NCI-H1417 (cell line): Measurements from ENCODE around the gene IWS1.
A peak's percentile ranks its signal among the peaks of the same experiment; 100 is the strongest.
"Not testable (repeated sequence)": the region's sequence is repeated elsewhere in the genome, so short reads cannot be mapped to it uniquely, and the experiment has no call there.

Experiments used
- DNase-seq, 3 experiments: peaks; one replicate each; lab custom pipeline; 2025; lab: John Stamatoyannopoulos, UW

IWS1 gene

GRCh38 chr2:127526132-127527000 lies at the start of gene IWS1:
Gene IWS1, minus strand, starts transcription at chr2:127526489. Its CDS starts 281 bp downstream, at chr2:127526208.
- DNase-seq = peak; percentile 89 to 99 (median 98)

- no peak for DNase-seq
Observed at GRCh38 chr2:127575941-127576432, 49.7 kb upstream of the IWS1 start.

- DNase-seq = no peak
Observed at GRCh38 chr2:127575185-127575765, 49.0 kb upstream of the IWS1 start.

DNA sequence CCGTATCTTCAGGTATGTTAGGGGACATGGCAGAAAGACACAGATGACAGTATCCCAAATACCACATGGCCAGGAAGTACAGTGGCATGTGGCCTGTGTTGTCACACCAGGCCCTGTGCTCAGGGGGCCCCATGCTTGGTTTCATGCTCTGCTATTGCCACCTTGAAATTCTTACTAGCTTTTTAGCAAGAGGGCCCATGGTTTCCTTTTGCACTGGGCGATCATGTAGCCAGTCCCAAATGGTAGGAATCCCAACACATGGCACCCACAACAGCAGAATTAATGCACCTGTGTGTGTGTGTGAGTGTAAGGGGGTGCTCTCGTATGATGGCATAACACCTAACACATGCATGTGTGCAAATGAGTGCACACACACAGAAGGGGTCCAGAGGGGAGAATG lies 48.4 kb upstream of the IWS1 start:
- DNase-seq = no peak

GRCh38 chr2:127573771-127574170 lies 47.5 kb upstream of the IWS1 start:
- DNase-seq = no peak

- DNase-seq = no peak
Observed at GRCh38 chr2:127573298-127573697, 47.0 kb upstream of the IWS1 start.

DNA sequence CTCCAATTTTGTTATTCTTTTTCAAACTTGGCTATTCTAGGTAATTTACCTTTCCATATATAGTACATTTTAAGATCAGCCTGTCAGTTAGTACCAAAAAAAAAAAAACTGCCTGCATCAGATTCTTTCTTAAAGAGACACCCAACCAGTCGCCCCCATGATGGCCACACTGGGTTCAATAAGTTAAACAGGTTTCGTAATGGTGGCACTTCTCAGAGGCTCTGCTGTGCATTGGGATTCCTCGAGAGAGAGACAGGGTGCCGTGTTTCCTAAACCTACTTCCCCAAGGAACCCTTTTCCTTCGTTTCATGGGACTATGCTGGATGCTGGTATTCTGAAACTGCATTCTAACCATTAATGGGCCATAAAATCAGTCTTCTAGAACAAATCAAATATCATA lies 46.6 kb upstream of the IWS1 start:
- no peak for DNase-seq

GRCh38 chr2:127572352-127572751 lies 46.1 kb upstream of the IWS1 start:
- not testable (repeated sequence) for DNase-seq

- DNase-seq = no peak
Observed at GRCh38 chr2:127570282-127571250, 44.3 kb upstream of the IWS1 start.

DNA sequence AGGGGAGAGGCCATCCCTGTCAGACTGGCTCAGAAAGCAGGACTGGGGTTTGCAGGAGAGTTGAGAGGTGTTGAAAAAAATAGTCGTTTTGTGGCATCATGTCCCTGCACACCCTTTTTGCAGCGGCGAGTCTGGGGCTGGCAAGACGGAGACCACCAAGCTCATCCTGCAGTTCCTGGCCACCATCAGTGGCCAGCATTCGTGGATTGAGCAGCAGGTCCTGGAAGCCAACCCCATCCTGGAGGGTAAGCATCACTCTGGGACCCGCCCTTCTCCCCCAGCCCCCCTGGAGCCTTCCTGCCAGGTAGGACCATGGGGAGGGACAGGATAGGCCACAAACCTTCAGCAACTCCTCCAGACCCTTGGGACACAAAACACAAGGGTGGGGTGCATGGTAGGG lies 43.4 kb upstream of the IWS1 start:
- no peak for DNase-seq

- DNase-seq = no peak
Observed at GRCh38 chr2:127568128-127568527, 41.8 kb upstream of the IWS1 start.

GRCh38 chr2:127567351-127567854 lies 41.1 kb upstream of the IWS1 start:
- DNase-seq = no peak

DNA sequence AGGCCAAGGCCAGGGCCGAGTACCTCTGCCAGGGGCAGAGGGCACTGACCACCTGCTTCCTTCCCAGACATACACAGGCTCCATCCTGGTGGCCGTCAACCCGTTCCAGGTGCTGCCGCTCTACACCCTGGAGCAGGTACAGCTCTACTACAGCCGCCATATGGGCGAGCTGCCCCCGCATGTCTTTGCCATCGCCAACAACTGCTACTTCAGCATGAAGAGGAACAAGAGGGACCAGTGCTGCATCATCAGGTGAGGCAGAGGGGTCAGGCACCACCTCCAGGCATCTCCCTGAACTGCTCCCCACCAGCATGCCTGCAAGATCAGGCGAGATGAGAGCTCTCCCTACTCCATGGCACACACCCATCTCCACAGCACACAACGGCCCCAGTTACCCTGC lies 40.3 kb upstream of the IWS1 start:
- no peak for DNase-seq

- no peak for DNase-seq
Observed at GRCh38 chr2:127566139-127566417, 39.8 kb upstream of the IWS1 start.

GRCh38 chr2:127565261-127566138 lies 39.2 kb upstream of the IWS1 start:
- no peak for DNase-seq

GRCh38 chr2:127564429-127565260 lies 38.4 kb upstream of the IWS1 start:
- no peak for DNase-seq

DNA sequence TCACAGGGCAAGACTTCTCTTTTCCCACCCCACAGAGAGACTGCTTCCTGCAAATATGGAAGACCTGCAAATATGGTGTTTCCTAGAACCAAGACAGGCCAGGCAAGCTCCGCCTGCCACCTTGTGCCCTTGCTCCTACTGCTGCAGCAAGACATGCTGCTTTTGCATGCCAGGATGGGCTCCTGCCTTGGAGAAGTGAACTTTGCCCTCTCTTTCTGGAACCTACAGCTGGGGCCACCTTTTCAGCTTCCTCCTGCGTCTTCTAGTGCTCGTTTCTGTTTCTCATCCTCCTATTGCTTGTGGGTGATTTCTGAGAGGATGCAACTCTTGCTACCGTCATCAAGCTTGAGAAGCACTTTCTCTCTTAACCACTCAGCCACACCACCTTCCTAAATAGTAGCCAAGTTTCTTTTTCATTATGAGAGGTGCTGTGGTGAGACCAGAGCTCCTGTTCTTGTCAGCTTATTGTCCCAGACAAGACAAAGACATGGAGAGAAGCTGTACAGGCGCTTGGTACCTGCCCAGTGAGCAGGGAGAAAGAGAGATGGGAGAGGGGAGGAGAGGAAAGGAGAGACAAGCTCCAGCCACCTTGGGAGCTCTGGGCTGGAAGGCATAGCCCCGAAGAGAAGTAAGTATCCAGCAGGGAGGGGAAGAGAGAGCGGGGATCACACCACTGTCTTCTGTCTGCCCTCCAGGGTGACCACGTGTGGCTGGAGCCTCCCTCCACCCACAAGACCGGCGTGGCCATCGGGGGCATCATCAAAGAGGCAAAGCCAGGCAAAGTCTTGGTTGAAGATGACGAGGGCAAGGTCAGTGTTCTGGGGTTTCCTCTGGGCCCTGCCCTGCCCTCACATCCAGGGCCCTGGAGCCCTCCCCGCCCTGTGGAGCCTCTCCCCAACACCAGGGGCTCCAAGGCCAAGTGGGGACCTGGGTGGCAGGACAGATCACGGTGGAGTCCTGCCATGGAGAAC lies 37.5 kb upstream of the IWS1 start:
- DNase-seq = no peak

- DNase-seq = no peak
Observed at GRCh38 chr2:127562936-127563335, 36.6 kb upstream of the IWS1 start.

DNA sequence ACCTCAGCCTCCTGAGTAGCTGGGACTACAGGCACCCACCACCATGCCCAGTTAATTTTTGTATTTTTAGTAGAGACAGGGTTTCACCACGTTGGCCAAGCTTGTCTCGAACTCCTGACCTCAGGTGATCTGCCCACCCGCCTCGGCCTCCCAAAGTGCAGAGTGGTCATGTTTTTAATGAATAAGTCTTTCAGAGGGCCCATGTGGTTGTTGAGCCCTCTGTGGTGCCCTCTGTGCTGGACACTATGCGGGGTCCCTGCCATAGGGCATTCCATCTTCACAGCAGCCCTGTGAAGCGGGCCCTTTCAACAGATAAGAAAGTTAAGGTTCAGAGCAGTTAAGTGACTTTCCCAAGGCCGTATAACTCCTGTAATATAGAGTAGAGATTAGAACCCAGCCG lies 35.1 kb upstream of the IWS1 start:
- DNase-seq = no peak
